ENCODE measurements around the gene RHOT2. TPM values are rescaled to one million over a fixed set of nuclear protein-coding genes. Genes with fewer than 3 reads are reported as not detected.
"Not testable (repeated sequence)": the region's sequence is repeated elsewhere in the genome, so short reads cannot be mapped to it uniquely, and the experiment has no call there.

Gene RHOT2
- total RNA-seq, 1 donor from 2014 or later = 73.8 TPM

GRCh38 chr16:689175-689897 lies 21.4 kb downstream of the RHOT2 start:
- H3K4me3 ChIP-seq (ENCODE audit: low read depth, low read length) = peak overlapping the region; percentile 94
- no peak for TF ChIP-seq CTCF (conservative IDR thresholded peaks at IDR 0.05; ENCODE audit: low read depth, low read length)
- DNase-seq (ENCODE audit: low read depth) = no peak

GRCh38 chr16:691242-691641 lies 23.3 kb downstream of the RHOT2 start:
- DNase-seq (ENCODE audit: low read depth); H3K4me3 ChIP-seq (ENCODE audit: low read depth, low read length): not testable (repeated sequence)

- DNase-seq (ENCODE audit: low read depth) = no peak
- no peak overlapping the region for H3K4me3 ChIP-seq (ENCODE audit: low read depth, low read length)
- TF ChIP-seq CTCF (conservative IDR thresholded peaks at IDR 0.05; ENCODE audit: low read depth, low read length) = no peak
Measured at GRCh38 chr16:692356-693108, 24.6 kb downstream of the RHOT2 start.

GRCh38 chr16:693364-693763 lies 25.4 kb downstream of the RHOT2 start:
- DNase-seq (ENCODE audit: low read depth) = no peak
- no peak overlapping the region for H3K4me3 ChIP-seq (ENCODE audit: low read depth, low read length)
- TF ChIP-seq CTCF (conservative IDR thresholded peaks at IDR 0.05; ENCODE audit: low read depth, low read length) = no peak

GRCh38 chr16:693766-694165 lies 25.8 kb downstream of the RHOT2 start:
- DNase-seq (ENCODE audit: low read depth) = no peak
- H3K4me3 ChIP-seq (ENCODE audit: low read depth, low read length) = no peak overlapping the region
- no peak for TF ChIP-seq CTCF (conservative IDR thresholded peaks at IDR 0.05; ENCODE audit: low read depth, low read length)

GRCh38 chr16:694187-694862 lies 26.4 kb downstream of the RHOT2 start:
- peak overlapping the region; percentile 8 for H3K4me3 ChIP-seq (ENCODE audit: low read depth, low read length)
- TF ChIP-seq CTCF (conservative IDR thresholded peaks at IDR 0.05; ENCODE audit: low read depth, low read length) = no peak
- no peak for DNase-seq (ENCODE audit: low read depth)

GRCh38 chr16:694863-695354 lies 27.0 kb downstream of the RHOT2 start:
- no peak for TF ChIP-seq CTCF (conservative IDR thresholded peaks at IDR 0.05; ENCODE audit: low read depth, low read length)
- DNase-seq (ENCODE audit: low read depth) = no peak
- peak overlapping the region; percentile 8 for H3K4me3 ChIP-seq (ENCODE audit: low read depth, low read length)

Data from epithelial cell of proximal tubule (primary cell).